ENCODE measurements around the gene HES5. TPM values are rescaled to one million over a fixed set of nuclear protein-coding genes. Genes with fewer than 3 reads are reported as not detected.

Gene HES5
- total RNA-seq, 1 donor from 2014 or later, result not detected

GRCh38 chr1:2567083-2567679 lies 37.1 kb upstream of the HES5 start:
- H3K36me3 Mint-ChIP-seq, result no peaks in the 10 kb centered on the region
- peaks cover 6% of the 10 kb centered on the region for H3K27me3 Mint-ChIP-seq (ENCODE audit: low read depth)
- no peaks in the 10 kb centered on the region for H3K9me3 Mint-ChIP-seq
- H3K27ac Mint-ChIP-seq, result no peak overlapping the region
- no peaks in the 10 kb centered on the region for H3K4me1 Mint-ChIP-seq
- DNase-seq (ENCODE audit: low spot score in 2 of 2, unreplicated experiment in 2 of 2), result no peak
- H3K4me3 Mint-ChIP-seq, result no peak overlapping the region
- TF ChIP-seq, protein P1, sequence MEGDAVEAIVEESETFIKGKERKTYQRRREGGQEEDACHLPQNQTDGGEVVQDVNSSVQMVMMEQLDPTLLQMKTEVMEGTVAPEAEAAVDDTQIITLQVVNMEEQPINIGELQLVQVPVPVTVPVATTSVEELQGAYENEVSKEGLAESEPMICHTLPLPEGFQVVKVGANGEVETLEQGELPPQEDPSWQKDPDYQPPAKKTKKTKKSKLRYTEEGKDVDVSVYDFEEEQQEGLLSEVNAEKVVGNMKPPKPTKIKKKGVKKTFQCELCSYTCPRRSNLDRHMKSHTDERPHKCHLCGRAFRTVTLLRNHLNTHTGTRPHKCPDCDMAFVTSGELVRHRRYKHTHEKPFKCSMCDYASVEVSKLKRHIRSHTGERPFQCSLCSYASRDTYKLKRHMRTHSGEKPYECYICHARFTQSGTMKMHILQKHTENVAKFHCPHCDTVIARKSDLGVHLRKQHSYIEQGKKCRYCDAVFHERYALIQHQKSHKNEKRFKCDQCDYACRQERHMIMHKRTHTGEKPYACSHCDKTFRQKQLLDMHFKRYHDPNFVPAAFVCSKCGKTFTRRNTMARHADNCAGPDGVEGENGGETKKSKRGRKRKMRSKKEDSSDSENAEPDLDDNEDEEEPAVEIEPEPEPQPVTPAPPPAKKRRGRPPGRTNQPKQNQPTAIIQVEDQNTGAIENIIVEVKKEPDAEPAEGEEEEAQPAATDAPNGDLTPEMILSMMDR (IDR thresholded peaks at IDR 0.05; ENCODE audit: unreplicated experiment), result no peak

DNA sequence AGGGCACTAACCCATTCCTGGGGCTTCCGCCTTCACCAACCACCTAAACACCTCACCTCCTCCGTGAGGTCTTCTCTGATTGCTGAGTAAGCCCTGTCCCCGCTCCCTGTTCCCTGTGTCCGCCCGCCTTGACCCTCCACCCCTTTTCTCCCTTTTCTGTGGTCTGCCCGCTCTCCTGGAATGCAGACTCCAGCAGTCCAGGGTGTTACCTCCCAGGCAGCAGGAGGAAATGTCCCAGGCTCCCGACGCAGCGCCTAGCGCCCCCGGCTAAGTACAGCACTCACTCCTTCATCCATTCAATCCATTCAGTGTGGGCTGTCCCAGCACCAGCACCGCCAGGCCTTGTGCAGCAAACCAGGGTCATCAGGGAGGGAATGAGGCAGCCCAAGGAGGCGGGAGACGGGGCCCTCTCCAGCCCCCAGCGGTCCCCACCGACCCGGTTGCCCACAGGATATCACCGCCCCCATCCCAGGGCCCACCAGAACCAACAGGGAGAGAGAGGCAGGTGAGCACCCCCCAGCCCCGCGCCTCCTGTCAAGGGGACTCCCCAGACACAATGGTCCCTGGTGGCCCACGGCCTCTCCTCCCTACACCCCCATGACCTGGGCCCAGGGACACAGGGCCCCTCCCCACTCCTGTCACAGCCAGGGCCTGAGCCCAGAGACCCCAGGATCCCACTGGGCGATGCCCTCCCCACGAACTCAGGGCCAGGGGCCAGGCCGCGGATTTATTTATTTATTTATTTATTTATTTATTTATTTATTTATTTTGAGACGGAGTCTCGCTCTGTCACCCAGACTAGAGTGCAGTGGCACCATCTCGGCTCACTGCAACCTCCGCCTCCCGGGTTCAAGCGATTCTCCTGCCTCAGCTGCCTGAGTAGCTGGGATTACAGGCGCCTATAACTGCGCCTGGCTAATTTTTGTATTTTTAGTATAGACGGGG lies 36.3 kb upstream of the HES5 start:
- Mint-ChIP-seq H3K4me1 (no peaks in the 10 kb centered on the region), H3K36me3 (no peaks in the 10 kb centered on the region)

DNA sequence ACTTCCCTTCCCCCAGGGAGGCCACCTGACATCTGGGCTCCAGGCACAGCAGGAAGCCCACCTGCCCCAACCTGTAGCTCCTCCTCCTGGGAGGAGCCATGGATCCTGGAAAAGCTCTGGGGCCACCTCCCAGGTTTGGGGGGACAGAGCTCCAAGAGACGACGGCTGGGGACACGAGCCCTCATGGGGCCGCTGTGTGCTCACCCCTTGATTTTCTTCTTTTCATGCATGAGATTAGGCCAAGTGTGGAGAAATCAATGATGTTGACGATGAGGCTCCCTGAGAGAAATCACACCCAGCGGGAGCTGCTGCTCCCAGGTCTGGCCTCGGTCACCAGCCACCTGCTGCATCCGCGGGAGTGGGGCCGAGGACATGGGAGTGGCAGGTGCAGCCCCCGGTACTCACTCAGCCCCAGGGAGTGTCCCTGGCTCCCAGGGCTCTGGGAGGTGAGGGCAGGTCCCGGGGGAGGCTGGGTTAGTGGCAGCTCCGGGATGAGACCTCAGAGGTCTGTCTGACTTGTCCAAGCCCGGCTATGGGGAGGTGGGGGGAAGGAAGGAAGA lies 34.8 kb upstream of the HES5 start:
- H3K4me3 Mint-ChIP-seq, result no peak overlapping the region
- H3K27me3 Mint-ChIP-seq (ENCODE audit: low read depth), result peaks cover 6% of the 10 kb centered on the region
- H3K27ac Mint-ChIP-seq, result no peak overlapping the region
- no peaks in the 10 kb centered on the region for H3K9me3 Mint-ChIP-seq
- H3K4me1 Mint-ChIP-seq, result no peaks in the 10 kb centered on the region
- H3K36me3 Mint-ChIP-seq, result no peaks in the 10 kb centered on the region
- DNase-seq (ENCODE audit: low spot score in 2 of 2, unreplicated experiment in 2 of 2), result no peak
- TF ChIP-seq, protein P1 (IDR thresholded peaks at IDR 0.05; ENCODE audit: unreplicated experiment), result no peak

More for the DNA sequence above, 36.3 kb upstream of the HES5 start:
- peaks cover 6% of the 10 kb centered on the region for H3K27me3 Mint-ChIP-seq (ENCODE audit: low read depth)
- TF ChIP-seq, protein P1 (IDR thresholded peaks at IDR 0.05; ENCODE audit: unreplicated experiment), result no peak
- H3K9me3 Mint-ChIP-seq, result no peaks in the 10 kb centered on the region
- no peak for DNase-seq (ENCODE audit: low spot score in 2 of 2, unreplicated experiment in 2 of 2)
- H3K27ac Mint-ChIP-seq, result no peak overlapping the region
- no peak overlapping the region for H3K4me3 Mint-ChIP-seq

- H3K9me3 Mint-ChIP-seq, result no peaks in the 10 kb centered on the region
- peaks cover 6% of the 10 kb centered on the region for H3K27me3 Mint-ChIP-seq (ENCODE audit: low read depth)
- no peak overlapping the region for H3K27ac Mint-ChIP-seq
- TF ChIP-seq, protein P1 (IDR thresholded peaks at IDR 0.05; ENCODE audit: unreplicated experiment), result no peak
- no peak overlapping the region for H3K4me3 Mint-ChIP-seq
- no peaks in the 10 kb centered on the region for H3K4me1 Mint-ChIP-seq
- H3K36me3 Mint-ChIP-seq, result no peaks in the 10 kb centered on the region
- DNase-seq (ENCODE audit: low spot score in 2 of 2, unreplicated experiment in 2 of 2), result no peak
Observed at GRCh38 chr1:2564006-2564814, 34.1 kb upstream of the HES5 start.

GRCh38 chr1:2563205-2563604 lies 33.1 kb upstream of the HES5 start:
- no peak for DNase-seq (ENCODE audit: low spot score in 2 of 2, unreplicated experiment in 2 of 2)
- peaks cover 2% of the 10 kb centered on the region for H3K27me3 Mint-ChIP-seq (ENCODE audit: low read depth)
- no peaks in the 10 kb centered on the region for H3K9me3 Mint-ChIP-seq

More at GRCh38 chr1:2563205-2563604, 33.1 kb upstream of the HES5 start:
- no peaks in the 10 kb centered on the region for H3K4me1 Mint-ChIP-seq
- TF ChIP-seq, protein P1 (IDR thresholded peaks at IDR 0.05; ENCODE audit: unreplicated experiment), result no peak
- H3K27ac Mint-ChIP-seq, result no peak overlapping the region
- no peaks in the 10 kb centered on the region for H3K36me3 Mint-ChIP-seq
- H3K4me3 Mint-ChIP-seq, result no peak overlapping the region
